ENCODE measurements around the gene ZBTB48. TPM values are rescaled to one million over a fixed set of nuclear protein-coding genes. Genes with fewer than 3 reads are reported as not detected.

Gene ZBTB48
- total RNA-seq, 1 donor from 2014 or later = 11.0 TPM

- DNase-seq = no peak
Observed at GRCh38 chr1:6574025-6574620, 5.7 kb upstream of the ZBTB48 start.

DNA sequence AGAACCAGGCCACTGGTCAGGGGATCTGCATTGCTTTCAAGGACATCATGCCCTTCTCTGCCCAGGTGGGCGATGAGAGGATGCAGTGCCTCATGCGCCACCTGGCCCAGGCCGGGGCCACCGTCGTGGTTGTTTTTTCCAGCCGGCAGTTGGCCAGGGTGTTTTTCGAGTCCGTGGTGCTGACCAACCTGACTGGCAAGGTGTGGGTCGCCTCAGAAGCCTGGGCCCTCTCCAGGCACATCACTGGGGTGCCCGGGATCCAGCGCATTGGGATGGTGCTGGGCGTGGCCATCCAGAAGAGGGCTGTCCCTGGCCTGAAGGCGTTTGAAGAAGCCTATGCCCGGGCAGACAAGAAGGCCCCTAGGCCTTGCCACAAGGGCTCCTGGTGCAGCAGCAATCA lies 5.0 kb upstream of the ZBTB48 start:
- no peak for DNase-seq

DNA sequence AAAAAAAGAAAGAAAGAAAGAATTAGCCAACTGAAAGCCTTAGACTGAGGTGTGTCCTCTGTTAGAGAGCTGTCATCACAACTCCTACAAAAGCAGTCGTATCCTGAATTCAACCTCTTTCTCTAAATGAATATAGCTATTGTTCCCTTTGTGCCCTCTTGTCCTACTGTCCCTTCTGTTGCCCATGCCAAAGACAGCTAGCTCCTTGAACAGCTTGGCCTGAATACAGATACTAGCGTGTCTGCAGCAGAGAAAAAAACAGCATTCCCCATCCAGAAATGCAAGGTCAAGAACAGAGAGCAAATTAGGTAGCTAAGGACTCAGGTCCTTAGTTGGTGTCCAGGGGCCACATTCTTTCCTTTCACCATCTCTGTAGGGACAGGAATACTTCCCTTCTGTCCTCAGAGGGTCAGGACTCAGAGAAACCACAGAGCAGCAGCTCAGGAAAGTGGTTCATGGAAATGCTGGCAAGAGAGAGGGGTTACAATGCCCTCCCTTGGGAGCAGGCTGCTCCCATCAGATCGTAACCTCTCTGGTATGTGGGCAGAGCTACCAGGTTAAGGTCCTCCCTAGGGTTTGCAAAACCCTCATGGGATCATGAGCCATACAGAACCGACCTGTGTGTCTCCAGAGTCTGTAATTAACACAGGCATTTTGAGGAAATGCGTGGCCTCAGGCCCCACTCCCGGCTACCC lies 1.8 kb upstream of the ZBTB48 start:
- DNase-seq = no peak

DNA sequence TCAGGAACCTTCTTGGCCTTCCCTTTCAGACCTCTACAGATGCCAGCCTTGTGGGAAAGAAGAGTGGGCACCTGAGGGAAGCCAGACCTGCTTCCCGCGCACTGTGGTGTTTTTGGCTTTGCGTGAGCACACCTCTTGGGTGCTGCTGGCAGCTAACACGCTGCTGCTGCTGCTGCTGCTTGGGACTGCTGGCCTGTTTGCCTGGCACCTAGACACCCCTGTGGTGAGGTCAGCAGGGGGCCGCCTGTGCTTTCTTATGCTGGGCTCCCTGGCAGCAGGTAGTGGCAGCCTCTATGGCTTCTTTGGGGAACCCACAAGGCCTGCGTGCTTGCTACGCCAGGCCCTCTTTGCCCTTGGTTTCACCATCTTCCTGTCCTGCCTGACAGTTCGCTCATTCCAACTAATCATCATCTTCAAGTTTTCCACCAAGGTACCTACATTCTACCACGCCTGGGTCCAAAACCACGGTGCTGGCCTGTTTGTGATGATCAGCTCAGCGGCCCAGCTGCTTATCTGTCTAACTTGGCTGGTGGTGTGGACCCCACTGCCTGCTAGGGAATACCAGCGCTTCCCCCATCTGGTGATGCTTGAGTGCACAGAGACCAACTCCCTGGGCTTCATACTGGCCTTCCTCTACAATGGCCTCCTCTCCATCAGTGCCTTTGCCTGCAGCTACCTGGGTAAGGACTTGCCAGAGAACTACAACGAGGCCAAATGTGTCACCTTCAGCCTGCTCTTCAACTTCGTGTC lies 995 bp upstream of the ZBTB48 start:
- no peak for DNase-seq

DNA sequence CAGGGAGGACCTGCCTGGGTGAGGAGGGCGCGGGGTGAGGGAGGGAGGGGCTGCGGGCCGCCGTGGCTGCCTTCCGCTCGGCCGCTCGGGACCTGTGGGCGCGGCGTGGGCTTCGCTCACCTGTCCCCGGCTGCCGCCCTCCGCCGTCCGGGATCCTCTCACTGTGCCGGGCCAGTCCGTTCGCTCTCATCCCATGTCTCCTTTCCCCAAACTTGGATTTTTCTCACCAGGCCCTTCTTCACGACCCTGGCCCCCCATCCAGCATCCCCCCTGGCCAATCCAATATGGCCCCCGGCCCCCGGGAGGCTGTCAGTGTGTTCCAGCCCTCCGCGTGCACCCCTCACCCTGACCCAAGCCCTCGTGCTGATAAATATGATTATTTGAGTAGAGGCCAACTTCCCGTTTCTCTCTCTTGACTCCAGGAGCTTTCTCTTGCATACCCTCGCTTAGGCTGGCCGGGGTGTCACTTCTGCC lies 362 bp downstream of the ZBTB48 start:
- no peak for DNase-seq

DNA sequence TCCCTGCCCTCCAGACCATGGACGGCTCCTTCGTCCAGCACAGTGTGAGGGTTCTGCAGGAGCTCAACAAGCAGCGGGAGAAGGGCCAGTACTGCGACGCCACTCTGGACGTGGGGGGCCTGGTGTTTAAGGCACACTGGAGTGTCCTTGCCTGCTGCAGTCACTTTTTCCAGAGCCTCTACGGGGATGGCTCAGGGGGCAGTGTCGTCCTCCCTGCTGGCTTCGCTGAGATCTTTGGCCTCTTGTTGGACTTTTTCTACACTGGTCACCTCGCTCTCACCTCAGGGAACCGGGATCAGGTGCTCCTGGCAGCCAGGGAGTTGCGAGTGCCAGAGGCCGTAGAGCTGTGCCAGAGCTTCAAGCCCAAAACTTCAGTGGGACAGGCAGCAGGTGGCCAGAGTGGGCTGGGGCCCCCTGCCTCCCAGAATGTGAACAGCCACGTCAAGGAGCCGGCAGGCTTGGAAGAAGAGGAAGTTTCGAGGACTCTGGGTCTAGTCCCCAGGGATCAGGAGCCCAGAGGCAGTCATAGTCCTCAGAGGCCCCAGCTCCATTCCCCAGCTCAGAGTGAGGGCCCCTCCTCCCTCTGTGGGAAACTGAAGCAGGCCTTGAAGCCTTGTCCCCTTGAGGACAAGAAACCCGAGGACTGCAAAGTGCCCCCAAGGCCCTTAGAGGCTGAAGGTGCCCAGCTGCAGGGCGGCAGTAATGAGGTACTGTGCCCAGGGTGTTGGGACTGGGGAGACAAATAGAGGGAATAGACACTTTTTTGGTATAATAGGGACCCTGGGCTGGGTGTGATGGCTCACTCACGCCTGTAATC lies 1.0 kb downstream of the ZBTB48 start:
- DNase-seq = no peak

DNA sequence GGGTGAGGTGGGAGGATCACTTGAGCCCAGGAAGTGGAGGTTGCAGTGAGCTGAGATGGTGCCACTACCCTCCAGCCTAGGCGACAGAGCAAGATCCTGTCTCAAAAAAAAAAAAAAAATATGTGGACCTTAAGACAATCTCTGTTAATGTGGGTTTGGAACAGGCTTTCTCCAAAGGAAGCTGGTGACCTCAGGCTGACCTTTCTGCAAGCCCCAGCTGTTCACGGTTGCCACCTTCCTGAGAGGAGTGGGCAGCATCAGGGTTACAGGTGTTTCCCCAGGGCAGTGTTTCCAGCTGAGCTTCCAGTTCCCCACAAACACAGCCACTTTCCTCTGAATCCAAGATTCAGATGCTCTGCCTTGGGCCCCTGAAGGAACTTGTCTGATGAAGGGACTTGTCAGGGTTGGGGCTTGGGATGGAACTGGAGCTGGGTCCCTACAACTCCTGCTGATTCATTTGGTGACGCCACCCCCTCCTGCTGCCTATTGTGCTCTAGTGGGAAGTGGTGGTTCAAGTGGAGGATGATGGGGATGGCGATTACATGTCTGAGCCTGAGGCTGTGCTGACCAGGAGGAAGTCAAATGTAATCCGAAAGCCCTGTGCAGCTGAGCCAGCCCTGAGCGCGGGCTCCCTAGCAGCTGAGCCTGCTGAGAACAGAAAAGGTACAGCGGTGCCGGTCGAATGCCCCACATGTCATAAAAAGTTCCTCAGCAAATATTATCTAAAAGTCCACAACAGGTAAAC lies 1.9 kb downstream of the ZBTB48 start:
- no peak for DNase-seq

DNA sequence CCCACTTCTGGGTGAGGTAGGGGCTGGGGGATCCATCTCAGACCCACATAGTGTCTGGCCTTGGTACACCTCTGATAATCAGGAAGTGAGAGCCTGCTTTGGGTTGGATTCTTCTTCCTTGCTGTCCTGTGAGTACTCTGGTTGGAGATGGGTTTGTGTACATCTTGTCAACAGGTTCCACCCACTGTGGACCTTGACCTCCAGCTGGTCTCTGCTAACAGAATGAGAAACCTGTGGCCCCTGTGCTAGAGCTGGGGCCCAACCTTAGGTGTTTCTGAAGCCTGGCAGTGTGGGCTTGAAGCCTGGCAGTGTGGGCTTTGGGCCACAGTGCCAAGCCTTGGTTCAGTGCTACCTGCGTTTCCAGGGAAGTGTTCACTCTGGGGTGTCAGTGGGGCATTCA lies 2.6 kb downstream of the ZBTB48 start:
- no peak for DNase-seq

GRCh38 chr1:6584126-6585080 lies 4.6 kb downstream of the ZBTB48 start:
- DNase-seq = no peak

- DNase-seq = no peak
Observed at GRCh38 chr1:6585081-6585722, 5.4 kb downstream of the ZBTB48 start.

- DNase-seq = no peak
Observed at GRCh38 chr1:6585841-6586240, 6.0 kb downstream of the ZBTB48 start.

- DNase-seq = no peak
Observed at GRCh38 chr1:6586404-6586816, 6.6 kb downstream of the ZBTB48 start.

GRCh38 chr1:6587261-6588005 lies 7.6 kb downstream of the ZBTB48 start:
- DNase-seq = no peak

GRCh38 chr1:6588128-6588892 lies 8.5 kb downstream of the ZBTB48 start:
- DNase-seq = no peak

- no peak for DNase-seq
Observed at GRCh38 chr1:6588893-6589520, 9.2 kb downstream of the ZBTB48 start.

DNA sequence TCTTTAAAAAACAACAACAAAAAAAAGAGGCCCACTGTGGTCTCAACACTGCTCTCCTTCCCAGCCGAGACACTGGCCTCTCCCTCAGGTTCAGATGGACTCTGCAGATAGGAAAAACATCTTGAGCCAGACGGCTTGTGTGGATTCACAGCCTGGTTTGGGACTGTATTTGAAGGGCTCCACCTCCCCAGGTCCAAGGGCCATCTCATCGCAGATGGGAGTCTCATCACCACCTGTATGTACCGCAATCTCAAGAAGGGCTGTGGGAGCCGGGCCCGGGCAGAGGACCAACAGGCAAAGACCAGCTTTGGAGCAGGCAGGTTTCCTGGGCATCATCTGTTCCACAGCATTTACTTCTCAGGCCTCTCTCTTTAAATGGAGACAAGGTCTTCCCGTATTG lies 10.3 kb downstream of the ZBTB48 start:
- no peak for DNase-seq

- DNase-seq = no peak
Observed at GRCh38 chr1:6591222-6591621, 11.4 kb downstream of the ZBTB48 start.

DNA sequence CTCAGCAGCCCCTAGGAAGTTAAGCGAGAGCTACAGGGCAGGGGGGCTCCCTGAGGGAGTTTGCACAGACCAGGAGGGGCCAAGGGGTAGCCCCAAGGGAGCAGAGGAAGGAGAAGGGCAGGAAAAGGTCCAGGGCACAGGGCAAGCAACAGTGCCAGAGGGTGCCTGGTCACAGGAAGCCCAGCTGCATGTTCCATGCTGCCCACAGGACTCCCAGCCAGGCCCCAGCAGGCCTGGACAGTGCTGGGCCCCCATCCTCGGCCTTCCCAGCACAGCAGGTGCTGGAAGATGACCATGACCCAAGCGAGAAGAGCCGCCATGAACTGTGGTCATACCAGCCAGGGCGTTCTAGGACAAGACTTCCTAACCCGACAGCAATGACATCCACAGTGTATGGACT lies 11.8 kb downstream of the ZBTB48 start:
- DNase-seq = no peak

All from skin of body (tissue), 2 donors.